Measurements from ENCODE around the gene CBLL1. TPM values are rescaled to one million over a fixed set of nuclear protein-coding genes. Genes with fewer than 3 reads are reported as not detected.

CBLL1 gene
- polyA plus RNA-seq, 1 experiment, result 12.2 TPM

DNA sequence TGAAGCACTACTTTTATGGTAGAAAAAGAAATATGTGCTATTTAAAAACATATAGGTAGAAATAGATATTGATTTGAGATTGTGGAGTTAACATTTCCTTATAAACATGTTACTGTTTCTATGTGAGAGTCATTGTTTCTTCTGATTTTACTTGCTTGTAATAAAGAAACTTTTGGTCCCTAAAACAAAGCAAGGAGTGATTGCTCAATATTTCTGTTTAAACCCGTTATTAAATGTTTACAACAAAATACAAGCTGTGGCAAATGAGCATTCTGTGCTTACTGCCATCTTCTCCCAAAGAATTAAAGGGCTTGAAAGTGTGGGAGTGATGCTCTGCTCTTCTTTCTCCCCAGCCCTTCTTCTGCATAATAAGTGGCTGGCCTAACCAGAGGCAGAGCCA, 22.7 kb upstream of the CBLL1 start:
- Histone ChIP-seq H3K27me3 (ENCODE audit: control insufficient read depth, insufficient read depth, low read length) (no peaks in the 10 kb centered on the region), H3K4me3 (ENCODE audit: low read depth, low read length) (no peak overlapping the region), H3K36me3 (ENCODE audit: control insufficient read depth, insufficient read depth, low read length) (no peaks in the 10 kb centered on the region)
- ChIA-PET POLR2A (no interaction called here), CTCF (interaction anchor here (1.9 kb wide), 1 partner anchor 153 kb away, joined by 6 read pairs; no protein-coding TSS in a partner anchor)
- TF ChIP-seq, protein P1, sequence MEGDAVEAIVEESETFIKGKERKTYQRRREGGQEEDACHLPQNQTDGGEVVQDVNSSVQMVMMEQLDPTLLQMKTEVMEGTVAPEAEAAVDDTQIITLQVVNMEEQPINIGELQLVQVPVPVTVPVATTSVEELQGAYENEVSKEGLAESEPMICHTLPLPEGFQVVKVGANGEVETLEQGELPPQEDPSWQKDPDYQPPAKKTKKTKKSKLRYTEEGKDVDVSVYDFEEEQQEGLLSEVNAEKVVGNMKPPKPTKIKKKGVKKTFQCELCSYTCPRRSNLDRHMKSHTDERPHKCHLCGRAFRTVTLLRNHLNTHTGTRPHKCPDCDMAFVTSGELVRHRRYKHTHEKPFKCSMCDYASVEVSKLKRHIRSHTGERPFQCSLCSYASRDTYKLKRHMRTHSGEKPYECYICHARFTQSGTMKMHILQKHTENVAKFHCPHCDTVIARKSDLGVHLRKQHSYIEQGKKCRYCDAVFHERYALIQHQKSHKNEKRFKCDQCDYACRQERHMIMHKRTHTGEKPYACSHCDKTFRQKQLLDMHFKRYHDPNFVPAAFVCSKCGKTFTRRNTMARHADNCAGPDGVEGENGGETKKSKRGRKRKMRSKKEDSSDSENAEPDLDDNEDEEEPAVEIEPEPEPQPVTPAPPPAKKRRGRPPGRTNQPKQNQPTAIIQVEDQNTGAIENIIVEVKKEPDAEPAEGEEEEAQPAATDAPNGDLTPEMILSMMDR (IDR thresholded peaks at IDR 0.05; ENCODE audit: insufficient read depth, low read depth, low read length), result no peak
- no peak for DNase-seq (ENCODE audit: low read depth)

DNA sequence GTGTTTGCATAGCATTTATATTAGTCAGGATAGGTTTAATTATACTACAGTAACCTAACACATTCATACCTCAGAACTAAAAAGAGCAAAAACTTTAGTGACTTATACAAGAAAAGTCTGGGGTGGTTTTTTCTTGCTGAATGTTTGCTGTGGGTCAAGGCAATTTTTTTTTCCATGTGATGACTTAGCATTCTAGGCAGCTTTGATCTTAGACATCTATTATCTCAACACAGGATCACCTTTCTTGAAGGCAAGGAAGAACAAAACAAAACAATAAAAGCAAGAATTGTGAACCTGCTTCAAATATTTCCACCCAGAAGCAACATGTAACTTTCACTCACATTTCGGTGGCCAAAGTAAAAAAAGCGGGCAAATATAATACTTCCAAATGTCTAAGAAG, 20.7 kb upstream of the CBLL1 start:
- H3K27me3 ChIP-seq (ENCODE audit: control insufficient read depth, insufficient read depth, low read length), result peaks cover 4% of the 10 kb centered on the region
- ChIA-PET POLR2A (interaction anchor here (0.9 kb wide), 1 partner anchor 127 kb away, joined by 4 read pairs; no protein-coding TSS in a partner anchor), CTCF (interaction anchor here (0.8 to 8.3 kb wide), 4 partner anchors 156 to 529 kb away, joined by 3 to 75 read pairs (median 4); no protein-coding TSS in a partner anchor)
- TF ChIP-seq, protein P1 (IDR thresholded peaks at IDR 0.05; ENCODE audit: insufficient read depth, low read depth, low read length), result no peak
- H3K4me3 ChIP-seq (ENCODE audit: low read depth, low read length), result no peak overlapping the region
- DNase-seq (ENCODE audit: low read depth), result no peak
- H3K36me3 ChIP-seq (ENCODE audit: control insufficient read depth, insufficient read depth, low read length), result no peaks in the 10 kb centered on the region

DNA sequence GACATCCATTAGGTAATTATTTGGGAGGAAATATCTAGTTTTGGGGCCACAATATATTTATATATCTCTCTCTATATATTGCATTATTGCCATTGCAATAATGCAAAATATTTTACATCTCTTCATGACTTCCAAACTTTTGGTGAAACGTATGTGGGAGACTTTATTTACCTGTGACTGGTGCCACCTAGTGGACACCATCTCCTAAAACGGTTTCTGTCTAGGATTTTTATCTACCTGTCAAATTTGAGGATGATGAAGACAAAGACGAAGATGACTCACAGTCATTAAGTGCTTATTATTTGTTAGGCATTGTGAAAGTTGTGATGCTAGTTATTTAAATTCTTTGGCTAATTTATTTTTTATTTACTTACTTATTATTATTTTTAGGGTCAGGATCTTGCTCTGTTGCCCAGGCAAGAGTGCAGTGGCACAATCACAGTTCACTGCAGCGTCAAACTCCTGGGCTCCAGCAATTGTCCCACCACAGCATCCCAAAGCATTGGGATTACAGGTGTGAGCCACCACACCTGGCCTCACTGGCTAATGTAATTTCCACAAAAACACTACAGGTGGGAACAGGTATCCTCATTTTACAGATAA, 18.7 kb upstream of the CBLL1 start:
- H3K36me3 ChIP-seq (ENCODE audit: control insufficient read depth, insufficient read depth, low read length), result no peaks in the 10 kb centered on the region
- ChIA-PET CTCF (interaction anchor here (0.7 to 8.3 kb wide), 11 partner anchors 8 to 531 kb away, joined by 3 to 75 read pairs (median 3); no protein-coding TSS in a partner anchor), POLR2A (no interaction called here)
- no peak overlapping the region for H3K4me3 ChIP-seq (ENCODE audit: low read depth, low read length)
- H3K27me3 ChIP-seq (ENCODE audit: control insufficient read depth, insufficient read depth, low read length), result peaks cover 6% of the 10 kb centered on the region
- TF ChIP-seq, protein P1 (IDR thresholded peaks at IDR 0.05; ENCODE audit: insufficient read depth, low read depth, low read length), result peak; percentile 53
- DNase-seq (ENCODE audit: low read depth), result no peak

DNA sequence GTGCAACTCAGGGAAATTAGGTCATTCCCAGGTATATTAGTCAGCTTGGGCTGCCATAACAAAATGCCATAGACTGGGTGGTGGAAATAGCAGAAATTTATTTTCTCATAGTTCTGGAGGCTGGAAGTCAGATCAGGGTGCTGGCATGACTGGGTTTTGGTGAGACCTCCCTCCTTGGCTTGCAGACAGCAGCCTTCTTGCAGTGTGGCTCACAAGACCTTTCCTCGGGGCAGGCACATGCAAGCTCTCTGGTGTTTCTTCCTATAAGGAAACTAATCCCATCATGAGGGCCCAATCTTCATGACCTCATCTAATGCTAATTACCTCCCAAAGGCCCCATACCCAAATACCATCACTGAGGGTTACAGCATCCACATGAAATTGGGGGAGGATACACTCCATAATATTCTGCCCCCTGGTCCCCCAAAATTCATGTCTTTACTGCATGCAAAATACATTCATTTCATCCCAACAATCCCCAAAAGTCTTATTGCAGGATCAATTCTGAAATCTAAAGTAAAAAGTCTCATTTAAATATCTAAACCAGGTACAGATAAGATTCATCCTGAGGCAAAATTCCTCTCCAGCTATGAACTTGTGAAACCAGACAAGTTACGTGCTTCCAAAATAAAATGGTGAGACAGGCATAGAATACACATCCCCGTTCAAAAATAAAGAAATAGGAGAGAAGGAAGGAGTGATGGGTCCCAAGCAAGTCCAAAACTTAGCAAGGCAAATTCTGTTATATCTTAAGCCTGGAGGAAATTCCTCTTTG, 17.4 kb upstream of the CBLL1 start:
- POLR2A ChIA-PET, result no interaction called here
- TF ChIP-seq, protein P1 (IDR thresholded peaks at IDR 0.05; ENCODE audit: insufficient read depth, low read depth, low read length), result no peak
- no peaks in the 10 kb centered on the region for H3K36me3 ChIP-seq (ENCODE audit: control insufficient read depth, insufficient read depth, low read length)
- CTCF ChIA-PET, result interaction anchor here (0.7 to 8.3 kb wide), 6 partner anchors 13 to 263 kb away, joined by 3 to 75 read pairs (median 5); partner anchors contain the start of genes BCAP29 and CBLL1
- DNase-seq (ENCODE audit: low read depth), result no peak
- no peak overlapping the region for H3K4me3 ChIP-seq (ENCODE audit: low read depth, low read length)
- peaks cover 6% of the 10 kb centered on the region for H3K27me3 ChIP-seq (ENCODE audit: control insufficient read depth, insufficient read depth, low read length)

DNA sequence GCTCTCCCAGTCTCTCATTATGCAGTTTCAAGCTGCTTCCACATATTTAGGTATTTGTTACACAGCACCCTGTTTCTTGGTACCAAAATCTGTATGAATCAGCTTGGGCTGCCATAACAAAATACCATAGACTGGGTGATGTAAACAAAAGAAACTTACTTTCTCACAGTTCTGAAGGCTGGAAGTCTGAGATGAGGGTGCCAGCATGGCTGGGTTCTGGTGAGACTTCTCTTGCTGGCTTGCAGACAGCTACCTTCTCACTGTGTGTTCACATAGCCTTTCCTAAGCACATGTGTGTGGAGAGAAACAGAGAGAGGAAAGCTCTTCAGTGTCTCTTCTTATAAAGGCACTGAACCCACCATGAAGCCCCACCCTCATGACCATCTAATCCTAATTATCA, 15.7 kb upstream of the CBLL1 start:
- peaks cover 6% of the 10 kb centered on the region for H3K27me3 ChIP-seq (ENCODE audit: control insufficient read depth, insufficient read depth, low read length)
- CTCF ChIA-PET, result interaction anchor here (0.6 to 8.3 kb wide), 6 partner anchors 9 to 576 kb away, joined by 3 to 75 read pairs (median 4); partner anchors contain the start of gene CBLL1
- no peak for DNase-seq (ENCODE audit: low read depth)
- no peak overlapping the region for H3K4me3 ChIP-seq (ENCODE audit: low read depth, low read length)
- TF ChIP-seq, protein P1 (IDR thresholded peaks at IDR 0.05; ENCODE audit: insufficient read depth, low read depth, low read length), result no peak
- no peaks in the 10 kb centered on the region for H3K36me3 ChIP-seq (ENCODE audit: control insufficient read depth, insufficient read depth, low read length)
- POLR2A ChIA-PET, result no interaction called here
